GM21528 (cell line): ENCODE data around the gene BCL2L1.
"Not testable (repeated sequence)": the region's sequence is repeated elsewhere in the genome, so short reads cannot be mapped to it uniquely, and the experiment has no call there.

ENCODE experiments used
- ATAC-seq: cut with Tn5 transposase; IDR thresholded peaks from one replicate; pipeline ENCODE4 v1.9.1; 2021; ENCODE audit warnings: mild to moderate bottlenecking, moderate library complexity; ENCODE audit not compliant: unreplicated experiment, low FRiP score

The BCL2L1 gene

GRCh38 chr20:31626534-31626933 is 96.1 kb downstream of the BCL2L1 start:
- not testable (repeated sequence) for ATAC-seq

GRCh38 chr20:31623123-31623505 is 99.6 kb downstream of the BCL2L1 start:
- not testable (repeated sequence) for ATAC-seq

- no peak for ATAC-seq
These were observed 102.4 kb downstream of the BCL2L1 start for GRCh38 chr20:31620246-31620645.

- no peak for ATAC-seq
These were observed 105.1 kb downstream of the BCL2L1 start for GRCh38 chr20:31617432-31618104.

GRCh38 chr20:31615416-31615815 is 107.3 kb downstream of the BCL2L1 start:
- ATAC-seq: no peak
